Mesendoderm (in vitro differentiated cells): ENCODE data around the gene MRTFA.
"Not testable (repeated sequence)": the region's sequence is repeated elsewhere in the genome, so short reads cannot be mapped to it uniquely, and the experiment has no call there.

Experiments used
- DNase-seq: peaks from one replicate; pipeline ENCODE4 v3.0.0; 2013
- H2AK5ac ChIP-seq: 2 replicates; pipeline ENCODE4 v1.6.1; 2013; ENCODE audit warnings: low read length, inconsistent platforms
- H2BK120ac ChIP-seq: 2 replicates; pipeline ENCODE4 v1.6.1; 2013; ENCODE audit warnings: low read depth, mild to moderate bottlenecking, low read length, moderate library complexity, mixed read lengths
- H2BK15ac ChIP-seq: replicated peaks from 2 replicates; pipeline ENCODE4 v1.6.1; 2013; ENCODE audit warnings: low read depth, mild to moderate bottlenecking, moderate library complexity
- H2BK5ac ChIP-seq: 2 replicates; pipeline ENCODE4 v1.6.1; 2013; ENCODE audit warnings: low read length, inconsistent platforms
- H3K18ac ChIP-seq: 2 replicates; pipeline ENCODE4 v1.6.1; 2013; ENCODE audit warnings: mild to moderate bottlenecking, low read length, mixed read lengths
- H3K23ac ChIP-seq: one replicate; pipeline ENCODE4 v1.6.1; 2013; ENCODE audit warnings: low read length
- H3K27ac ChIP-seq: 2 replicates; pipeline ENCODE4 v1.5.1; 2013; ENCODE audit warnings: low read depth, mild to moderate bottlenecking, inconsistent platforms, low read length, moderate library complexity
- H3K27me3 ChIP-seq: 2 replicates; pipeline ENCODE4 v1.6.1; 2013; ENCODE audit warnings: low read length, control low read depth, mild to moderate bottlenecking, inconsistent platforms; ENCODE audit not compliant: insufficient read depth, poor library complexity
- H3K36me3 ChIP-seq: 2 replicates; pipeline ENCODE4 v1.6.1; 2013; ENCODE audit warnings: low read length, inconsistent platforms; ENCODE audit not compliant: control insufficient read depth, insufficient read depth
- H3K4ac ChIP-seq: one replicate; pipeline ENCODE4 v1.6.1; 2013; ENCODE audit warnings: low read depth, mild to moderate bottlenecking, low read length, moderate library complexity
- H3K4me1 ChIP-seq: 2 replicates; pipeline ENCODE4 v1.6.1; 2013; ENCODE audit warnings: low read depth, low read length, inconsistent platforms; ENCODE audit not compliant: control insufficient read depth
- H3K4me2 ChIP-seq: 2 replicates; pipeline ENCODE4 v1.6.1; 2013; ENCODE audit warnings: low read length
- H3K4me3 ChIP-seq: 2 replicates; pipeline ENCODE4 v1.5.1; 2013; ENCODE audit warnings: mild to moderate bottlenecking, low read length
- H3K56ac ChIP-seq: one replicate; pipeline ENCODE4 v1.6.1; 2013; ENCODE audit warnings: low read length
- H3K79me1 ChIP-seq: 2 replicates; pipeline ENCODE4 v1.6.1; 2013; ENCODE audit warnings: low read length, inconsistent platforms
- H3K79me2 ChIP-seq: 2 replicates; pipeline ENCODE4 v1.6.1; 2013; ENCODE audit warnings: mild to moderate bottlenecking, low read length; ENCODE audit not compliant: control insufficient read depth, insufficient read depth
- H3K9ac ChIP-seq: 2 replicates; pipeline ENCODE4 v1.6.1; 2013; ENCODE audit warnings: low read length, inconsistent platforms
- H4K5ac ChIP-seq: one replicate; pipeline ENCODE4 v1.6.1; 2013; ENCODE audit warnings: low read length
- H4K8ac ChIP-seq: one replicate; pipeline ENCODE4 v1.6.1; 2013; ENCODE audit warnings: low read depth, mild to moderate bottlenecking, control low read depth, low read length, moderate library complexity
- WGBS: extraction: QIAGEN DNeasy Blood & Tissue Kit; methylation state at CpG from one replicate; pipeline ENCODE4 v1.1.7; 2013; ENCODE audit warnings: low lambda C conversion rate, missing lambda C conversion rate; ENCODE audit not compliant: insufficient coverage; ENCODE audit errors: extremely low coverage; 5-methylcytosine and 5-hydroxymethylcytosine counted together

Gene MRTFA

GRCh38 chr22:40502919-40503318, 133.6 kb downstream of the MRTFA start:
- H3K4me3 ChIP-seq = no peak overlapping the region
- no peak for DNase-seq

GRCh38 chr22:40500465-40500786, 136.1 kb downstream of the MRTFA start:
- H3K56ac ChIP-seq, H2BK15ac ChIP-seq, H3K79me2 ChIP-seq, H3K23ac ChIP-seq, H3K4me2 ChIP-seq, H3K36me3 ChIP-seq, H2AK5ac ChIP-seq, H3K18ac ChIP-seq, H3K9ac ChIP-seq, H3K4ac ChIP-seq, H3K4me1 ChIP-seq, H2BK5ac ChIP-seq, H4K5ac ChIP-seq, H4K8ac ChIP-seq, H3K4me3 ChIP-seq, DNase-seq, H3K27me3 ChIP-seq, H3K79me1 ChIP-seq, H3K27ac ChIP-seq, H2BK120ac ChIP-seq: not testable (repeated sequence)
- no CpG with 5 or more reads among the region's 5 CpGs for WGBS

More at GRCh38 chr22:40502919-40503318, 133.6 kb downstream of the MRTFA start:
- Histone ChIP-seq H2BK15ac (no peak overlapping the region), H3K9ac (no peak overlapping the region), H3K27ac (no peak overlapping the region), H4K5ac (no peak overlapping the region), H4K8ac (no peak overlapping the region), H3K79me2 (no peaks in the 10 kb centered on the region), H3K4me2 (no peak overlapping the region), H3K18ac (no peak overlapping the region), H2AK5ac (no peak overlapping the region), H2BK120ac (no peak overlapping the region), H2BK5ac (no peak overlapping the region), H3K56ac (no peak overlapping the region), H3K79me1 (peaks cover 1% of the 10 kb centered on the region), H3K23ac (no peak overlapping the region), H3K27me3 (no peaks in the 10 kb centered on the region), H3K4me1 (no peaks in the 10 kb centered on the region), H3K36me3 (no peaks in the 10 kb centered on the region), H3K4ac (no peak overlapping the region)
- no CpG with 5 or more reads among the region's 1 CpG for WGBS

- Histone ChIP-seq H3K79me2 (no peaks in the 10 kb centered on the region), H2AK5ac (no peak overlapping the region), H2BK120ac (peak overlapping the region; percentile 28), H3K4me1 (no peaks in the 10 kb centered on the region), H2BK5ac (no peak overlapping the region), H3K56ac (no peak overlapping the region), H3K79me1 (no peaks in the 10 kb centered on the region), H3K4me2 (no peak overlapping the region), H2BK15ac (no peak overlapping the region), H3K4me3 (no peak overlapping the region), H4K5ac (no peak overlapping the region), H3K23ac (no peak overlapping the region), H3K27ac (peak overlapping the region; percentile 33), H3K27me3 (no peaks in the 10 kb centered on the region), H4K8ac (no peak overlapping the region), H3K4ac (no peak overlapping the region), H3K9ac (no peak overlapping the region), H3K18ac (no peak overlapping the region), H3K36me3 (no peaks in the 10 kb centered on the region)
- DNase-seq = peak; percentile 79
These were observed 137.3 kb downstream of the MRTFA start for GRCh38 chr22:40499209-40499623.

GRCh38 chr22:40498420-40499208, 137.9 kb downstream of the MRTFA start:
- no peak overlapping the region for H4K5ac ChIP-seq
- H3K4me3 ChIP-seq = no peak overlapping the region
- H3K4me1 ChIP-seq = no peaks in the 10 kb centered on the region

GRCh38 chr22:40493441-40493840, 143.1 kb downstream of the MRTFA start:
- Histone ChIP-seq H3K4me1 (no peaks in the 10 kb centered on the region), H2BK15ac (no peak overlapping the region), H2BK5ac (no peak overlapping the region), H3K79me2 (no peaks in the 10 kb centered on the region), H3K4me3 (no peak overlapping the region), H3K9ac (no peak overlapping the region), H4K8ac (no peak overlapping the region), H3K27me3 (no peaks in the 10 kb centered on the region), H3K4me2 (no peak overlapping the region), H3K18ac (no peak overlapping the region), H2AK5ac (no peak overlapping the region), H3K36me3 (no peaks in the 10 kb centered on the region), H3K4ac (no peak overlapping the region), H3K23ac (no peak overlapping the region), H2BK120ac (no peak overlapping the region), H3K56ac (no peak overlapping the region), H4K5ac (no peak overlapping the region), H3K27ac (no peak overlapping the region), H3K79me1 (peaks cover 2% of the 10 kb centered on the region)
- no peak for DNase-seq
- no CpG with 5 or more reads among the region's 2 CpGs for WGBS

More at GRCh38 chr22:40498420-40499208, 137.9 kb downstream of the MRTFA start:
- H3K79me2 ChIP-seq = no peaks in the 10 kb centered on the region
- H3K4ac ChIP-seq = no peak overlapping the region
- no peaks in the 10 kb centered on the region for H3K79me1 ChIP-seq
- H2AK5ac ChIP-seq = no peak overlapping the region
- H3K27ac ChIP-seq = no peak overlapping the region
- no peak overlapping the region for H3K4me2 ChIP-seq
- no CpG with 5 or more reads among the region's 6 CpGs for WGBS
- H4K8ac ChIP-seq = no peak overlapping the region
- no peak overlapping the region for H2BK5ac ChIP-seq
- peak; percentile 97 for DNase-seq
- no peak overlapping the region for H3K56ac ChIP-seq
- H3K27me3 ChIP-seq = no peaks in the 10 kb centered on the region
- no peaks in the 10 kb centered on the region for H3K36me3 ChIP-seq
- H3K18ac ChIP-seq = no peak overlapping the region
- H2BK120ac ChIP-seq = no peak overlapping the region
- no peak overlapping the region for H3K23ac ChIP-seq
- no peak overlapping the region for H2BK15ac ChIP-seq
- no peak overlapping the region for H3K9ac ChIP-seq
